ENCODE results near the gene NUMBL.

DNA sequence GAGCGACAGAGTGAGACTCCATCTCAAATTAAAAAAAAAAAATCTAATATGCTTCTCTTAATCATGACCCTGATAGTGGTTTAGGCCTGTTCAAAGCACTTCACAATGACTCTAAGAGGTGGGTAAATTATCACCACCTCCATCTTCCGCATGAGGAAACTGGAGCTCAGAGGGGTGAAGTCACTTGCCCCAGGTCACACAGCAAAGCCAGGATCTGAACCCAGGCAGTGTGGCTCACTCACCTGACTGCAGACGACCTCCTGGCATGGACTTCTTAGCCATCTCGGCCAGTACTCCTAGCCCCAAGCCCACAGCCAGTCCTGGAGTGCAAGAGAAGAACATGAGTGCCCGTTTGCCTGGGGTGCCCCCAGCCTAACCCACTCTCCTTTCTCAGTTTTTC lies 19.4 kb upstream of the NUMBL start:
- TF ChIP-seq, protein P1, sequence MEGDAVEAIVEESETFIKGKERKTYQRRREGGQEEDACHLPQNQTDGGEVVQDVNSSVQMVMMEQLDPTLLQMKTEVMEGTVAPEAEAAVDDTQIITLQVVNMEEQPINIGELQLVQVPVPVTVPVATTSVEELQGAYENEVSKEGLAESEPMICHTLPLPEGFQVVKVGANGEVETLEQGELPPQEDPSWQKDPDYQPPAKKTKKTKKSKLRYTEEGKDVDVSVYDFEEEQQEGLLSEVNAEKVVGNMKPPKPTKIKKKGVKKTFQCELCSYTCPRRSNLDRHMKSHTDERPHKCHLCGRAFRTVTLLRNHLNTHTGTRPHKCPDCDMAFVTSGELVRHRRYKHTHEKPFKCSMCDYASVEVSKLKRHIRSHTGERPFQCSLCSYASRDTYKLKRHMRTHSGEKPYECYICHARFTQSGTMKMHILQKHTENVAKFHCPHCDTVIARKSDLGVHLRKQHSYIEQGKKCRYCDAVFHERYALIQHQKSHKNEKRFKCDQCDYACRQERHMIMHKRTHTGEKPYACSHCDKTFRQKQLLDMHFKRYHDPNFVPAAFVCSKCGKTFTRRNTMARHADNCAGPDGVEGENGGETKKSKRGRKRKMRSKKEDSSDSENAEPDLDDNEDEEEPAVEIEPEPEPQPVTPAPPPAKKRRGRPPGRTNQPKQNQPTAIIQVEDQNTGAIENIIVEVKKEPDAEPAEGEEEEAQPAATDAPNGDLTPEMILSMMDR (IDR thresholded peaks at IDR 0.05), result no peak
- no peak for TF ChIP-seq POLR2A (IDR thresholded peaks at IDR 0.05)
